ENCODE measurements around the gene JMJD7. TPM values are rescaled to one million over a fixed set of nuclear protein-coding genes. Genes with fewer than 3 reads are reported as not detected.
A peak's percentile ranks its signal among the peaks of the same experiment; 100 is the strongest.

JMJD7 gene
- total RNA-seq, 2 experiments from 2014 or later, result 3.0 to 14.1 TPM

GRCh38 chr15:41790169-41790568 lies 37.7 kb upstream of the JMJD7 start:
- Histone ChIP-seq H3K36me3 (ENCODE audit: insufficient read depth, low read length) (no peaks in the 10 kb centered on the region), H2AFZ (ENCODE audit: low read length) (no peak overlapping the region), H3K27ac (ENCODE audit: low read depth, low read length, poor library complexity, severe bottlenecking) (no peak overlapping the region), H3K4me1 (ENCODE audit: insufficient read depth, low read length, poor library complexity, severe bottlenecking) (peaks cover 59% of the 10 kb centered on the region), H3K9me3 (ENCODE audit: low read length) (no peaks in the 10 kb centered on the region), H4K20me1 (ENCODE audit: insufficient read depth, low read length) (no peaks in the 10 kb centered on the region), H3K4me2 (ENCODE audit: low read length) (peak overlapping the region; percentile 37; the same call in 1 of the 2 replicates), H3K79me2 (ENCODE audit: insufficient read depth, low read depth, low read length) (0 out of 2 replicates have a peak, but pooled peaks cover under 1% of the 10 kb centered on the region), H3K4me3 (ENCODE audit: low read depth, low read length, poor library complexity, severe bottlenecking) (no peak overlapping the region), H3K9me2 (ENCODE audit: insufficient read depth, low read length) (no peaks in the 10 kb centered on the region)
- TF ChIP-seq EZH2phosphoT487 (IDR thresholded peaks at IDR 0.05; ENCODE audit: borderline replicate concordance, low read depth, low read length), result no peak
- TF ChIP-seq, protein P1, sequence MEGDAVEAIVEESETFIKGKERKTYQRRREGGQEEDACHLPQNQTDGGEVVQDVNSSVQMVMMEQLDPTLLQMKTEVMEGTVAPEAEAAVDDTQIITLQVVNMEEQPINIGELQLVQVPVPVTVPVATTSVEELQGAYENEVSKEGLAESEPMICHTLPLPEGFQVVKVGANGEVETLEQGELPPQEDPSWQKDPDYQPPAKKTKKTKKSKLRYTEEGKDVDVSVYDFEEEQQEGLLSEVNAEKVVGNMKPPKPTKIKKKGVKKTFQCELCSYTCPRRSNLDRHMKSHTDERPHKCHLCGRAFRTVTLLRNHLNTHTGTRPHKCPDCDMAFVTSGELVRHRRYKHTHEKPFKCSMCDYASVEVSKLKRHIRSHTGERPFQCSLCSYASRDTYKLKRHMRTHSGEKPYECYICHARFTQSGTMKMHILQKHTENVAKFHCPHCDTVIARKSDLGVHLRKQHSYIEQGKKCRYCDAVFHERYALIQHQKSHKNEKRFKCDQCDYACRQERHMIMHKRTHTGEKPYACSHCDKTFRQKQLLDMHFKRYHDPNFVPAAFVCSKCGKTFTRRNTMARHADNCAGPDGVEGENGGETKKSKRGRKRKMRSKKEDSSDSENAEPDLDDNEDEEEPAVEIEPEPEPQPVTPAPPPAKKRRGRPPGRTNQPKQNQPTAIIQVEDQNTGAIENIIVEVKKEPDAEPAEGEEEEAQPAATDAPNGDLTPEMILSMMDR (conservative IDR thresholded peaks at IDR 0.05; ENCODE audit: low read length), result no peak
- no peak for DNase-seq (ENCODE audit: low spot score)
- POLR2A ChIA-PET, result interaction anchor here (1.0 kb wide), 1 partner anchor 19 kb away, joined by 4 read pairs; no protein-coding TSS in a partner anchor
- intact Hi-C loops (cut with micrococcal nuclease; ENCODE audit: unreplicated experiment), result no loop called here
- CTCF ChIA-PET (ENCODE audit: unreplicated experiment), result no interaction called here
- no TSS peak for BruUV-seq (replicated peaks)

- DNase-seq (ENCODE audit: low spot score), result peak; percentile 44
- peaks cover 67% of the 10 kb centered on the region for H3K4me1 ChIP-seq (ENCODE audit: insufficient read depth, low read length, poor library complexity, severe bottlenecking)
- CTCF ChIA-PET (ENCODE audit: unreplicated experiment), result no interaction called here
- TF ChIP-seq, protein P1 (conservative IDR thresholded peaks at IDR 0.05; ENCODE audit: low read length), result no peak
- no peak for TF ChIP-seq EZH2phosphoT487 (IDR thresholded peaks at IDR 0.05; ENCODE audit: borderline replicate concordance, low read depth, low read length)
- no TSS peak for BruUV-seq (replicated peaks)
- POLR2A ChIA-PET, result interaction anchor here (0.8 to 2.5 kb wide), 3 partner anchors 8 to 18 kb away, joined by 3 to 7 read pairs (median 4); no protein-coding TSS in a partner anchor
- no peaks in the 10 kb centered on the region for H4K20me1 ChIP-seq (ENCODE audit: insufficient read depth, low read length)
- H3K79me2 ChIP-seq (ENCODE audit: insufficient read depth, low read depth, low read length), result no peaks in the 10 kb centered on the region
- intact Hi-C loops (cut with micrococcal nuclease; ENCODE audit: unreplicated experiment), result no loop called here
- H3K9me3 ChIP-seq (ENCODE audit: low read length), result no peaks in the 10 kb centered on the region
- H2AFZ ChIP-seq (ENCODE audit: low read length), result peak overlapping the region; percentile 0; the same call in 1 of the 2 replicates
- H3K9me2 ChIP-seq (ENCODE audit: insufficient read depth, low read length), result no peaks in the 10 kb centered on the region
- no peak overlapping the region for H3K27ac ChIP-seq (ENCODE audit: low read depth, low read length, poor library complexity, severe bottlenecking)
- H3K4me2 ChIP-seq (ENCODE audit: low read length), result peak overlapping the region; percentile 37
- H3K36me3 ChIP-seq (ENCODE audit: insufficient read depth, low read length), result no peaks in the 10 kb centered on the region
- H3K4me3 ChIP-seq (ENCODE audit: low read depth, low read length, poor library complexity, severe bottlenecking), result no peak overlapping the region
Observed at GRCh38 chr15:41790756-41791546, 36.9 kb upstream of the JMJD7 start.

- Histone ChIP-seq H3K9me3 (ENCODE audit: low read length) (no peaks in the 10 kb centered on the region), H2AFZ (ENCODE audit: low read length) (peak overlapping the region; percentile 0; the same call in 1 of the 2 replicates), H4K20me1 (ENCODE audit: insufficient read depth, low read length) (no peaks in the 10 kb centered on the region), H3K4me3 (ENCODE audit: low read depth, low read length, poor library complexity, severe bottlenecking) (no peak overlapping the region), H3K27ac (ENCODE audit: low read depth, low read length, poor library complexity, severe bottlenecking) (no peak overlapping the region), H3K36me3 (ENCODE audit: insufficient read depth, low read length) (no peaks in the 10 kb centered on the region), H3K9me2 (ENCODE audit: insufficient read depth, low read length) (no peaks in the 10 kb centered on the region), H3K79me2 (ENCODE audit: insufficient read depth, low read depth, low read length) (no peaks in the 10 kb centered on the region), H3K4me2 (ENCODE audit: low read length) (peak overlapping the region; percentile 37), H3K4me1 (ENCODE audit: insufficient read depth, low read length, poor library complexity, severe bottlenecking) (peaks cover 73% of the 10 kb centered on the region)
- CTCF ChIA-PET (ENCODE audit: unreplicated experiment), result no interaction called here
- POLR2A ChIA-PET, result interaction anchor here (0.8 to 2.5 kb wide), 2 partner anchors 9 to 18 kb away, joined by 3 to 7 read pairs; no protein-coding TSS in a partner anchor
- intact Hi-C loops (cut with micrococcal nuclease; ENCODE audit: unreplicated experiment), result no loop called here
- no TSS peak for BruUV-seq (replicated peaks)
- no peak for DNase-seq (ENCODE audit: low spot score)
- TF ChIP-seq, protein P1 (conservative IDR thresholded peaks at IDR 0.05; ENCODE audit: low read length), result no peak
- no peak for TF ChIP-seq EZH2phosphoT487 (IDR thresholded peaks at IDR 0.05; ENCODE audit: borderline replicate concordance, low read depth, low read length)
Observed at GRCh38 chr15:41791547-41791937, 36.4 kb upstream of the JMJD7 start.
